Prostate gland (tissue), 2 donors: Measurements from ENCODE around the gene GPER1.

ENCODE experiments used
- CTCF ChIP-seq, 4 experiments: fragments of 200-600 bp in 2 of 4; fragments of 450-650 bp in 2 of 4; sonication (generic) in 2 of 4; IDR thresholded peaks; 1 replicate in 3 of 4; 2 replicates in 1 of 4; pipeline ENCODE4 v1.5.1; 2016 to 2019; ENCODE audit warnings: antibody characterized with exemption in 4 of 4, mild to moderate bottlenecking in 2 of 4, moderate library complexity in 2 of 4
- POLR2A ChIP-seq: fragments of 450-650 bp; IDR thresholded peaks from one replicate; pipeline ENCODE4 v1.6.1; 2016; ENCODE audit warnings: antibody characterized with exemption, mild to moderate bottlenecking
- POLR2AphosphoS5 ChIP-seq: sonication (generic); formaldehyde crosslinking; IDR thresholded peaks from one replicate; pipeline ENCODE4 v1.6.1; 2017; ENCODE audit warnings: antibody characterized with exemption

GRCh38 chr7:1103009-1103788, 15.3 kb downstream of the GPER1 start:
- TF ChIP-seq CTCF (IDR thresholded peaks at IDR 0.05) (no peak), POLR2A (no peak), POLR2AphosphoS5 (no peak)
